GM19099 (cell line): ENCODE measurements around the gene PLCH2.

Source experiments
- POLR2A ChIP-seq: IDR thresholded peaks from 3 replicates; pipeline ENCODE4 v1.6.1; 2011; ENCODE audit warnings: low read depth; ENCODE audit not compliant: insufficient read length; ENCODE audit errors: extremely low read depth

PLCH2 gene

DNA sequence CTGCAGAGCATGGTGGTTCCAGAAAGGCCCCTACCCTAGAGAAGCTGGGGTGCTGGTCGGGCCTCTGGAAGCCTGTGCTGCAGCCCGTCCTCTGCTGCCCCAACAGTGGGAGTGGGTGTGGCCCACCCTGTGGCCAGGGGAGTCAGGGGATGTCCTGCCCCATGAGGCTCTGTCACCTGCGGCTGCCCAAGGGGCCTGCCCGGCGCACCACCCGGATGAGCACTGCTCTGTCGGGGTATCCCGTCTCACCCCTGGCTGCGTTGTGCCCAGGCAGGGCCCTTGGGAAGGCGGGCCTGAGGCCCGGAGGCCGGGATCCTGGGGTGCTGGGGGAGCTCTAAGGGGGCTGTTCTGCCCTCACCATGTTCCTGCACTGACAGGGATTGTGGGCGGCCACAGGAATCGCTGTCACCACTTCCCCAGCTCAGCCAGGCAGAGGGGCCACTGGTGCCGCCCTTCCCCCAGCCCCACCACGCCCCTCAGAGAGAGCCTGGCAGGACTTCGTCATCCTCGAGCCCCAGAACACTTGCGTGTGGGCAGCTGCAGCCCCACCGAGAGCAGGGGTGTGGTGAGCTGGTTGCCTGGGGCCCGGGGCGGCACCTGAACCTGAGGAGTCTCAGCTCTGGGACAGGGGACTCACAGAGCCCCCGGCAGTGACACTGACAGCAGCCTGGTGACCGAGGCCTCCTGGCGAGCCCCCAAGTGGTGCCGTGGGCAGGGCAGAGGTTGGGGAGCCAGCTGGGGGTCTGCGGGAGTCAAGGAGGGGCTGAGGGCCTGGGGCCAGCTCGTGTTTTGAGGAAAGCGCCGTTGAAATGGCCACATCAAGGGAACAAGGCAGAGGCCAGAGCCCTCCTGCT is 30.1 kb downstream of the PLCH2 start:
- no peak for TF ChIP-seq POLR2A

DNA sequence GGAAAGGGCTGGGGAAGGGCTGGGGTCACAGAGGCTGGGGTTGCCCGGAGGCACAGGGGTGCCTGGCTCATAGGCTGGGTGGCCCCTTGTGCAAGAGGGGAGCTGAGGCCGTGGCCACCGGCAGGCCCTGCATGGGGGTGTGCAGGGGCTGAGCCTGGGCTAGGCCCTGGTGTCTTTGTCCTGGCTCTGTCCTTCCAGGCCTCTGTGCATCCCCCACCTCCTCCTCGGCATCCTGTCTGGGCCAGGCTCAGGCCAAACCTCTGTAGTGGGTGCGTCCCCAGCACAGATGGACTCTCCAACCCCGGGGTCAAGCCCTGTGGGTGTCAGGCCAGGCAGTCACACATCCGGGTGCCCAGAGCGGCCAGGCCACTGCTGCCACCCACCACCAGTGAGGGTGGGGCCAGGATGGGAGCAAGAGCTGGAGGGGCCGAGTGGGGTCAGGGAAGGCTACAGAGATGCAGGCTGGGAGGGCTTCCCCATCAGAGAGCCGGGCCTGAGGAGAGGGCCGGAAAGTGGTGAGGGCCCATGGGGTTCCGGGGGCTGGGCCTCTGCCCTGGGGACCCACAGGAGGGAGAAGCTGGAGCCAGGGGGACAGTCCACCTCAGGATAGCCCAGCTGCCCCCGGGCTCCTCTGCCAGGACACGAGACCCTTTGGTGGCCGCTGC is 30.9 kb downstream of the PLCH2 start:
- no peak for TF ChIP-seq POLR2A

DNA sequence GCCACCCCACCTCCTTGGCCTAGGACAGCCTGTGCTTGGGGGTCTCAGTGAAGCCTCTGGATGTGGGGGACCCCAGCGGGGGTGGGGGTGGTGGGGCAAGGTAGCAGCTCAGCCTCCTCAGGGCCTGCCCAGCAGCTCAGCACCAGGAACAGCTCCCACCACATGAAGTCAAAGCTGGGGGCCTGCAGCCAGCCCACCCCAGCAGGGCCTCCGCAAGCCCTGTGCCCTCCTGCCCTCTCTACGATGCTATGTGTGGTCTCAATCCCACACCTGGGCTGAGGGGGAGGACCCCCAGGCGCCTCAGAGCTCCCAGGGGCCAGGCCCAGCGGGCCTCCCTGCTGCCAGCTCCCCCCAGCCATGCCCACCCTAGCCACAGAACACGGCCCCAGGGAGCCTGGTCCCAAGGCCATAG is 31.7 kb downstream of the PLCH2 start:
- no peak for TF ChIP-seq POLR2A

DNA sequence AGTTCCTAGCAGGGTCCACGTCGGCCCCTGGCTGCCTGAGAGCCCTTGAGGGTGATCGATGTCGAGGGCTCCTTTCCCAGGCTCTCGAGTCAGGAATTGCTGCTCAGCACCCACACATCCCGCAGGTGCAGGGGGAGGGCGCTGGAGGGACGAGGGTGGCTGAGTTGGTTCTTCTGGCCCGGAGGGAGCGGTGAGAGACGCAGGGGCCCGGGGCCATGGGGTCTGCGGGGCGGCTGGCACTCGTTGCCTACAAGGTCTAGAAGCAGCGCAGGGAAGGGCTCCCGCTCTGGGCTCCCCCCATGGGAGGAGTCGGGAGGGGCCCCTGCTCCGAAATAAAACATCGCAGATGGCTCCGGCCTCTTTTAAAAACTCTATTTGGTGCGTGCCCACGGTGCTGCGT is 32.1 kb downstream of the PLCH2 start:
- TF ChIP-seq POLR2A, result no peak

DNA sequence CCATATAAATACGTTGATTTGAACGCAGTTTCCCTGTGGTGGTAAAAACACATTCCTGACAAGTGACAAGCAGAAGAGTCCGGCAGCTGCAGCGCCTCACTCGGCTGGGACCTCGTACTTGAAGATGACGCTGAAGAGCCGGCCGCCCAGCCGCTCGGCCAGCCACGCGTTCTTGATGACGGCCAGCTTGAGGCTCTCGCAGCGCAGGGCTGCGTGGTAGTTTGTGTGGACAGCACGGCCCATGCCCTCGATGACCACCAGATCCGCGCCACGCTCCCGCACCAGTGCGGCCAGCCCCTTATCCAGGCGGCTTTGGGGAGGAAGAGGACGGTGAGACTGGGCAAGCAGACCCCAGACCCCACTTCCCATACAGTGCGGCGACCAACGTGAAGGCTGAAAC is 32.7 kb downstream of the PLCH2 start:
- no peak for TF ChIP-seq POLR2A

DNA sequence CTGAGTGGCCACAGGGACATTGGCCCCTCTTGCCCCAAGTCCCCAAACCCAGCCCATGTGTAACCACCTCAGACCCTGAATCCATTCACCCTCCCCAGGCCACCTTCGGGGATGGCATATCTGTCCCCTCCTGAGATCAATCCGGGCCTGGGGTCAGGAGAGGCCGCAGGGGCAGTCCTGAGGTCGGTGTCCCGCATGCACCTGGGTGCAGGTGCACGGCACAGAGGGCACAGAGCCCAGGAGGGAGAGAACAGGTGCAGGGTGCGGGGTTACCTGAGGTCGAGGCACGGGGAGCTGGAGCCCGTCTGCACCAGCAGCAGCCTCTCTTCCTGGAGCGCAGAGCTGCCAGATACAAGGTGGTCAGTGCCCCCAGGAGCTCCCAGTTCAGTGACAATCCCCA is 33.5 kb downstream of the PLCH2 start:
- no peak for TF ChIP-seq POLR2A

DNA sequence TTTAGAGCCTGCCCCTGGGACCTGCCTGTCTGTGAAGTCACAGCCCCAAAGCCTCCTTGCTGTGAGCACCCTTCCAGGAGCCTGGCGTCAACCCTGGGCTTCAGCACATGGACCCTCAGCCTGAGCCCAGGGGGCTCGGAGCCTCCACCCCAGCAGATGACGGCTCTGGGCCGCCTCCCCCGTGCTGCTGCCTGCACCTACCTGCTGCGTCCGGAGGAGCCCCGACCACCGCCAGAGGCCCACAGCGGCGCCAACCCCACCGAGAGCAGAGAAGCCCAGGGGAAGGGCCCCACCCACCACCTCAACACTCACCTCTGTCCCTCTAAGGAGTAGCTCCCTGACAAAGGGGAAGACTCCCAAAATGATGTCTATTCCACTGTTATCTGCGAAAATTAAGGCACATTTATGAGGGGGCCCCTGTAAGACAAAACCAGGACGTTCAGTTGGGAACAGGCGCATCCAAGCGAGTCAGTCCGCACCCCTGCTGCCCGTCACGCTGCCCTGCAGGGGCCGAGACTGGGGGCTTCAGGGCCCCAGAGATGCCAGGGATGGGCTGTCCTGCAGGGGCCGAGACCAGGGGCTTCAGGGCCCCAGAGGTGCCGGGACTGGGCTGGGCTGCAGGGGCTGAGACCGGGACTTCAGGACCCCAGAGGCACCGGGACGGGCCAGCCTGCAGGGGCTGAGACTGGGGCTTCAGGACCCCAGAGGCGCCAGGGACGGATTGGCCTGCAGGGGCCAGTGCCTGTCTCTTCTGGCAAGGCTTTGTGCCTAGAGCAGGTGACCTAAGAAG is 34.5 kb downstream of the PLCH2 start:
- no peak for TF ChIP-seq POLR2A

DNA sequence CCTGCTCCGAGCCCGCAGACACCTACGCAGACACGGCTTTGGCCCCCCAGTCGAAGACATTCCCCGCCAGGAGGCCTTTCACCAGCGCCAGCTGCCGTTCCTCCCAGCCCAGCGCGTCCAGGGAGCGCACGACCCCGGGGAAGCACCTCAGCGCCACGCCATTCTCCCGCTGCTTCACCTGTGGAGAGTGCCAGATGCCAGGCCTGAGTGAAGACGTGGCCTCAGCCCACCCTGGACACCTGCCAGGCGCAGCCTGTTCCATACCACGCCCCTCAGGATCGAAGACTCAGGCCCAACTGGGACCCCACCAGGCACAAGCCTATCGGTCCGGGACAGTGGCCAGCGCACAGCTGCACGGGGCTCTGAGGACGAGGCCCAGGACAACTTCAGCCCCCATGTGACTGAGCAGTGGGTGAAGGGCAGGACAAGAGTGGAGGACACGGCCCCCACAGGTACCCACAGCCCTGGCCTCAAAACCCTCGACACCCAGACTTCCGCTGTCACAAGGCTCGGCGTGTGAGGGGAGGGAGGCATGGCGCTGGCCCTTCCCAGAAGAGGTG is 36.9 kb downstream of the PLCH2 start:
- no peak for TF ChIP-seq POLR2A

DNA sequence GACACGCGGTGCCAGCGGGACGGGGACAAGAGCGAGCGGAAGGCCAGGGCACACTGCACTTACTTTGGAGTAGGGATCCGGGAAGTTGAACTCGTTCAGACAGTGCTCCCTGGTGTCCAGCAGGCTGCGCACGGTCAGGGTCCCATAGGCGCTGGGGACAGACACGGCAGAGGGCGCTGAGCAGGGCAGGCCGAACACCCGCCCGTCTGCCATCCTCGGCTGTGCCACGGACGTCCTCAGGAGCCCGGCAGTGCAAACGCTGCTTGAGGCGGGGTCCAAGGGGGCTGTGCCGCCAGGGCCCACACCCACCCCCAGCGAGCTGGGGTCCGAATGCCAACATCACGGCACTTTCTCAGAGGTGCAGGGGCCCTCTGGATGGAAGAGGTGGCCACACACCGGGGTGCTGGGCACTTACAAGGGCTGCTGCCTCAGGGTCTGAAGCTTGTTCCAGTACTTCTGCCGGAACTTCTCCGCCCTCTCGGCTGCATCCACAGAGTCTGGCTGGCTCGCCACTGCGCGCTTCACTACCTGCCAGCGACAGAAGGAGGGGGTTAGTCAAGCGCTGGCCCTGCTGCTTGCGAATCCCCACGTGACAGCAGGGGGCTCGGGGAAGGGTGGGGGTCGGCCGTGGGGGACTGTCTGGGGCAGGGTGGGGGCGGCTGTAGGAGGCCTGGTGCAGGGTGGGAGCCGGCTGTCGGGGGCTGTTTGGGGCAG is 38.0 kb downstream of the PLCH2 start:
- TF ChIP-seq POLR2A, result no peak

DNA sequence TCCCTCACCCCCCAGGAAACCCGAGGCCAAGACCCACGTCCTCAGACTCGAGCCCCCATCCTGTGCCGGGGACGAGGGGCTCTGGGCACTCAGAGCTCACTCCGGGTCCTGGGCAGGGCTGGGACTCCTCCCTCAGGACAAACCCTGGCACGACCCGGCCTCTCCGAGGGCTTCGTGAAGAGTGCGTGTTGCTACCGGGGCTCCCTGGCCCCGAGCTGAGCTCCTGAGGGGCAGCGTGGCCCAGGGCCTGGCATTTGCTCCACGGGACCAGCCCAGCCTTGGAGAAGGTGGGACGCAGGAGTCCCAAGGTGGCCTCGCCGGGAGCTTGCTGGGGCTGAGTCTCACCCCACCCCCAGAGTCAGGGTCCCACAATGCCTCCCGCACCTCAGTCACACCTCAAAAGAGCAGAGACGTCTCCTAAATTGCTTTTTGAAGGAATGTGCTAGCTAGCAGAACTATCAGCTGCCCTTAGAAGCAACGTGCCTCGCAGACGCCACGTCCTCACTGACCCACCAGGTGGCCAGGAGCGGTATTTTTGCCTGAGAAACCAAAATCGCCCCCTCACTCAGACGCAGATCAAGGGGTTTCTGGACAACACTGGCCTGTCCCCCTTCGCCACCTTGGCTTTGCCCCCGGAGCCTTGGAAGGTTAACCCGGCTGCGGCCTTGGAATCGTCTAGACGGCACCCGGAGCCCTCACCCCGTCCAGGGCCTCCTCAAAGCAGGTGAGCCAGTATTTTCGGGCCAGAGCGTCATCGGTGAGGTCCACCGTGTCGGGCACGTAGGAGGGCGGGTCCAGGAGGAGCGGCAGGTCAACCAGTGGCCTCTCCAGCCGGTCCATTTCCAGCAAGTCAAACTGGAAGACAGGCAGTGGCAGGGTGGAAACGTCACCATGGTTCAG is 39.0 kb downstream of the PLCH2 start:
- no peak for TF ChIP-seq POLR2A

DNA sequence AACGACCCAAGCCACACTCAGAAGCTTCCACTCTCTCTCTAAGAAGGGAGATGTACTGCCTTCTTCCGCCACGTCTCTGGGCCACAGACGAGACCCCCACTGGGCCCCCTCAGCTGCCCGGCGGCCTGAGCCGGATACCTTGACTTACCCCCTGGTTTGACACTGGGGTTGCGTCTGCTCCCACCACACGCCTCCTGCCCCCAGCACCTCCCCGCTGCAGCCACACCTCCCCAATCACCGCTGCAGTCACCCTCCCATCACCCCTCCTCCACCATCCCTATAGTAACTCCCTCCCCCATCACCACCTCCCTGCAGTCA is 39.6 kb downstream of the PLCH2 start:
- TF ChIP-seq POLR2A, result no peak

DNA sequence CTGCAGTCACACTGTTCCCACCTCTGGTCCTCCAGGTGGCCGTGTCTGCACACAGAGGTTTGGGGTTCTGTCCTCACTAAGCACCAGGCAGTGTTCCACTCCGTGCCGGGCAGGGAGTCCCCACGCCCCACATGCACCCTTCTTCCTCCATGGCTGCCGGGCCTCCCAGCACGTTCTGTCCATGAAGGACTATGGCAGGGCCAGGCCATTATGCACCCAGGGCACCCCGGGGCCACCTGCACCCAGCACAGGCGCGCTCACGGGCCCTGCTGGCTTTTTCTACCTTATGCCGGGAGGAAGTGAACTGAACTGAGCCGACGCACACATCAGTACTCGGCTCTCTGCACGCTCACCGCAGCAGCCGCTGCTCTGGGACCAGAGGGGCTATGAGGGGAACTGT is 40.0 kb downstream of the PLCH2 start:
- TF ChIP-seq POLR2A, result no peak

DNA sequence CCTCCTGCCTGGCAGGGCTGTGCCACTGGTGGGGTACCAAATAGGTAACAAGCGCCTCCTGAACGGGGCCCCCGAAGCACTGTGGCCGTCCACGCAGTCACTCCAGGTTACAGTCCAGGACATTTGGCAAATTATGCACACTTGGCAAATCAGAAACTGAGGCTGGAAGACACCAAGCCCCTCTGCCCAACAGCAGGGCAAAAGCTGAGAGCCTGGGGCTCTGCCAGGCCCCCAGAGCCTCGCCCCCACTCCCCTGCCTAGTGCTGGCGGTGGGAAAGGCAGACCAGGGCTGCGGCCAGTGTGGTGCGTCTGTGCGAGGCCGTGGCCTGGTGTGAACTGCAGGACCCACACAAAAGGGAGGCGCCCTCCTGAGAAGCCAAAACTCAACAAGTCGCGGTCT is 40.9 kb downstream of the PLCH2 start:
- TF ChIP-seq POLR2A, result no peak

DNA sequence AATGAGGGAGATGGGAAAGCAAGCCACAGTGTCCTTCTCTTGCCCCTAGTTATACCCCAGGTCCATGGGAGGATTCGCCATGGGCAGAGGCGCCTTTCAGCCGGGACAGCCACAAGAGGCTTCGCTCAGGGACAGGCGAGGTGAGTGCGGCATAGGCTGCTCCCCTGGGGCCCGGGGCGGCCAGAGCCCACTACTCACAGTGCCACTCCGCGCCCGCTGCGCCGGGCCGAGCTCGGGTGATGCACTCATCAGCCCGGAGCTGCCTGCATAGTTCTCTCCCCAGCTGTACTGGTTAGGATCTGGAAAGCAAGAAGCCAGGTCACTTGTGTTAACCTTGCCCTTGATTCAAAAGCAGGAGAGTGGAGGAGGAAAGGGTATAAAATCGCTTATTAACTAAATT is 41.9 kb downstream of the PLCH2 start:
- no peak for TF ChIP-seq POLR2A

DNA sequence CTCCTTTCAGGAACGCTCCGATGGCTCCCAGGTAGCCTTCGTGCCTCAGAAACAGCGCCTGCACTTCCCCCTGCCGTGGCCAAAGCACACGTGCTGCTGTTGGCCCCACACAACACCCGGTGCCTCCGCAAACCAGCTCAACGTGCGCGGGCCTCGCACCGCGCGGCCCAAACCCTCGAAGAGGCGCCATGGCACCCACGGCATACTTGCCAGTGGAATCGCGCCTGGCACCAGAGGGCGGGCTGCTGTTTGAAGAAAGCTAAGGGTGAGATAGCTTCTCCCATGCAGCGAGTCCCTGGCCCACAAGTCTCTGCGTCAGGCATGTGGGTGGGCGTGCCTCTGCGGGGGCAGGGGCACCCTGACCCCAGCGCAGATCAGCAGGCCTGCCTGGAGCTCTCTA is 42.4 kb downstream of the PLCH2 start:
- TF ChIP-seq POLR2A, result no peak
